Parathyroid adenoma (tissue), 2 donors: ENCODE results near the gene CELA1.

Experiments used
- H2AFZ ChIP-seq: fragments of 300-600 bp; sonication (generic); one replicate; pipeline ENCODE4 v1.7.0; 2017; ENCODE audit warnings: antibody characterized with exemption, mild to moderate bottlenecking
- H3K27ac ChIP-seq: fragments of 300-600 bp; sonication (generic); one replicate; pipeline ENCODE4 v1.7.0; 2017
- H3K27me3 ChIP-seq: fragments of 300-600 bp; sonication (generic); one replicate; pipeline ENCODE4 v1.7.0; 2017; ENCODE audit warnings: low read length; ENCODE audit not compliant: control insufficient read depth, insufficient read depth
- H3K36me3 ChIP-seq: fragments of 300-600 bp; sonication (generic); one replicate; pipeline ENCODE4 v1.7.0; 2017; ENCODE audit warnings: low read length; ENCODE audit not compliant: control insufficient read depth, insufficient read depth
- H3K4me1 ChIP-seq: fragments of 300-600 bp; sonication (generic); one replicate; pipeline ENCODE4 v1.7.0; 2017; ENCODE audit warnings: control low read depth
- H3K4me2 ChIP-seq: fragments of 300-600 bp; sonication (generic); one replicate; pipeline ENCODE4 v1.7.0; 2017; ENCODE audit warnings: low read length
- H3K4me3 ChIP-seq: fragments of 300-600 bp; sonication (generic); one replicate; pipeline ENCODE4 v1.7.0; 2017; ENCODE audit warnings: low read depth, low read length
- H3K79me2 ChIP-seq: fragments of 300-600 bp; sonication (generic); one replicate; pipeline ENCODE4 v1.7.0; 2017; ENCODE audit warnings: control low read depth
- H3K9ac ChIP-seq: fragments of 300-600 bp; sonication (generic); one replicate; pipeline ENCODE4 v1.7.0; 2017; ENCODE audit warnings: mild to moderate bottlenecking
- H3K9me3 ChIP-seq: fragments of 300-600 bp; sonication (generic); one replicate; pipeline ENCODE4 v1.7.0; 2017; ENCODE audit warnings: low read length; ENCODE audit not compliant: control insufficient read depth
- CTCF ChIP-seq: fragments of 300-600 bp; sonication (generic); IDR thresholded peaks from one replicate; pipeline ENCODE4 v1.7.0; 2017; ENCODE audit warnings: antibody characterized with exemption, mild to moderate bottlenecking
- donor health status: primary hyperparathyroidism.

Gene CELA1

DNA sequence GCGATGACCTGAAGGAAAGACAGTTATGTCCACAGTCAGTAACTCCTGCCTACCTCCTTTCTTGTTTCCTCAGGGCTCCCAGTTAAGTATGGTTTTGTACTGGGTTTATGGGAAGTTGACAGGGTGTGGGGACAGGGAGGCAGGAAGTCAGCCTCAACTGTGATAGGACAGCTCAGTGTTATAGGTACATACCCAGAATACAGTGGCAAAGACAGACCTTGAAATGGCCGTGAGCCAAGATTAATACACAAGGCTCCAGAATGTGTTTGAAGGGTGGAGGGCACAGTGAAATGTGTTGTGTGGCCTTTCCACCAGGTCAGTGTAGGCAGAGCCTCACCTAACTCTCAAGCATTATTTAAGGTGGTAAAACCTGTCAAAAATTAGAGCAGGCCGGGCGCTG, 17.9 kb downstream of the CELA1 start:
- Histone ChIP-seq H3K9me3 (no peaks in the 10 kb centered on the region), H3K9ac (no peak overlapping the region), H3K4me2 (no peak overlapping the region), H3K79me2 (no peaks in the 10 kb centered on the region), H3K4me1 (peaks cover 4% of the 10 kb centered on the region), H3K27ac (no peak overlapping the region), H3K27me3 (no peaks in the 10 kb centered on the region), H3K36me3 (no peaks in the 10 kb centered on the region), H3K4me3 (no peak overlapping the region), H2AFZ (no peak overlapping the region)
- TF ChIP-seq CTCF: no peak

DNA sequence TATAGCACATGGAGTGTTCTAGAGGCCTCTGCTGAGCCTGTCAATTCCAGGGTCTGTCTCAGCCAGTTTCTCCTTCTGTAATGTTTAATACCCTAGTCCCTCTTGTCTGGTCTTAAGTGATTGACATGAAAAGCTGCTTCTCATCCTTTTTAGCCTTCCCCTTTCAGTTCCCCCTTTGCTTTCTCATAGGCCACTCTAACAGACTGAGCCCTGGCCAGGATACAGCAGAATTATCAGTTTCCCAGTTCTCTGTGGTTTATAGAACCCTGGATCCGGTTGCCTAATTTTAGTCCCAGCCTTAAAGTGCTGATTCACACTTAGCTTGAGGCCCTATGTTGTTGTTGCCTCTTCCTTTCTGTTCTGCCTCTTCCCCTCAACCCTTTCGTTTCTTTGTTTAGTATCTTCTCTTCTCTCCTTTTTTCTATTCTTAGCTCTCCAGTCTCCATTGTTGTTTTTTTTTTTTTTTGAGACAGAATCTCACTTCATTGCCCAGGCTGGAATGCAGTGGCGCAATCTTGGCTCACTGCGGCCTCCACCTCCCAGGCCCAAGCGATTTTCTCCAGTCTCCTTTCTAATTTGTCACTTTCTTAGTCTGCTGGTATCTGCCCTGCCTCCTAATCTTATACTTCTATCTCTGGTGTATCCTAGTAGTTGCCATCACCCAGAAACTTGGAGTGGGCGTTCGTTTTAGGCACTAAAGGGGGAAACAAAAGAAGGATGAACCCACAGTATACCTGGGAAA, 19.6 kb downstream of the CELA1 start:
- no peak for TF ChIP-seq CTCF
- H3K27ac ChIP-seq: peak overlapping the region; percentile 39

DNA sequence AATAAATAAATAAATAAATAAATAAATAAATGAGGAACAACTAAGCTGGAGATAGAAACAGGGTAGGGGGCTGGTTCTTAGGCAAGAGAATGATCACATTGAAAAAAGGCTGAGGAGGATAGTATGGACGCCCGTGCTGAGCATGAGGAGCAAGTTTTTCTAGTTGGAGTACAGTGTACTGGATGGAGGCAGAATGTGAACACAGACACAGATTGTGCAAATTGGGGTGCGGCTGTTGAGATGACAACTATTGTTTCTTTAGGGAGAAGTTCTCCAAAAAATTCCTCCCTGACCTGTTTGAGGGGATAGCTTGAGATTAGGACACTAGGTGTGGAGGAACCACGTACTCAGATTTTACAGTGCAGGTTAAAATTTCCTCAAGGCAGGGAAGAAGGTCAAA, 21.5 kb downstream of the CELA1 start:
- no peak overlapping the region for H3K9ac ChIP-seq
- H3K79me2 ChIP-seq: no peaks in the 10 kb centered on the region
- no peak overlapping the region for H2AFZ ChIP-seq
- H3K4me2 ChIP-seq: no peak overlapping the region
- no peaks in the 10 kb centered on the region for H3K9me3 ChIP-seq
- H3K27me3 ChIP-seq: no peaks in the 10 kb centered on the region
- no peak overlapping the region for H3K27ac ChIP-seq
- H3K36me3 ChIP-seq: no peaks in the 10 kb centered on the region
- H3K4me1 ChIP-seq: peaks cover 4% of the 10 kb centered on the region
- TF ChIP-seq CTCF: no peak
- H3K4me3 ChIP-seq: no peak overlapping the region

More for the DNA sequence above, 19.6 kb downstream of the CELA1 start:
- Histone ChIP-seq H3K4me2 (no peak overlapping the region), H3K4me3 (no peak overlapping the region), H3K9me3 (no peaks in the 10 kb centered on the region), H3K4me1 (peaks cover 4% of the 10 kb centered on the region), H3K27me3 (no peaks in the 10 kb centered on the region), H3K36me3 (no peaks in the 10 kb centered on the region), H2AFZ (peak overlapping the region; percentile 72), H3K79me2 (no peaks in the 10 kb centered on the region), H3K9ac (no peak overlapping the region)

GRCh38 chr12:51323966-51324895, 22.2 kb downstream of the CELA1 start, which contains the start of gene BIN2:
Gene BIN2 (minus strand): TSS chr12:51324174. CDS start chr12:51324102, 72 bp downstream.
- Histone ChIP-seq H3K4me1 (peaks cover 4% of the 10 kb centered on the region), H3K79me2 (no peaks in the 10 kb centered on the region), H3K9ac (no peak within 1 kb of the TSS), H3K9me3 (no peaks in the 10 kb centered on the region), H3K4me3 (no peak within 1 kb of the TSS), H2AFZ (no peak within 1 kb of the TSS), H3K27ac (no peak within 1 kb of the TSS), H3K27me3 (no peaks in the 10 kb centered on the region), H3K4me2 (no peak within 1 kb of the TSS), H3K36me3 (no peaks in the 10 kb centered on the region)
- no peak for TF ChIP-seq CTCF
